GM12892 (cell line): ENCODE results near the gene AIF1.

ENCODE experiments used
- DNase-seq: peaks from one replicate; pipeline ENCODE4 v3.0.0; 2011; ENCODE audit not compliant: insufficient read length
- FAIRE-seq: peaks from 2 replicates; lab custom pipeline; 2011; peaks lifted over from hg19 to GRCh38; lab: Jason Lieb, UNC
- POLR2A ChIP-seq: IDR thresholded peaks from 2 replicates; pipeline ENCODE4 v1.6.1; 2011; ENCODE audit warnings: low read depth, low read length, control low read depth
- POLR2AphosphoS5 ChIP-seq: IDR thresholded peaks from 2 replicates; pipeline ENCODE4 v1.6.1; 2011; ENCODE audit warnings: low read depth, low read length, control low read depth
- TAF1 ChIP-seq: IDR thresholded peaks from 2 replicates; pipeline ENCODE4 v1.6.1; 2011; ENCODE audit warnings: low read depth, mild to moderate bottlenecking, control low read depth, low read length, borderline replicate concordance

AIF1 gene

DNA sequence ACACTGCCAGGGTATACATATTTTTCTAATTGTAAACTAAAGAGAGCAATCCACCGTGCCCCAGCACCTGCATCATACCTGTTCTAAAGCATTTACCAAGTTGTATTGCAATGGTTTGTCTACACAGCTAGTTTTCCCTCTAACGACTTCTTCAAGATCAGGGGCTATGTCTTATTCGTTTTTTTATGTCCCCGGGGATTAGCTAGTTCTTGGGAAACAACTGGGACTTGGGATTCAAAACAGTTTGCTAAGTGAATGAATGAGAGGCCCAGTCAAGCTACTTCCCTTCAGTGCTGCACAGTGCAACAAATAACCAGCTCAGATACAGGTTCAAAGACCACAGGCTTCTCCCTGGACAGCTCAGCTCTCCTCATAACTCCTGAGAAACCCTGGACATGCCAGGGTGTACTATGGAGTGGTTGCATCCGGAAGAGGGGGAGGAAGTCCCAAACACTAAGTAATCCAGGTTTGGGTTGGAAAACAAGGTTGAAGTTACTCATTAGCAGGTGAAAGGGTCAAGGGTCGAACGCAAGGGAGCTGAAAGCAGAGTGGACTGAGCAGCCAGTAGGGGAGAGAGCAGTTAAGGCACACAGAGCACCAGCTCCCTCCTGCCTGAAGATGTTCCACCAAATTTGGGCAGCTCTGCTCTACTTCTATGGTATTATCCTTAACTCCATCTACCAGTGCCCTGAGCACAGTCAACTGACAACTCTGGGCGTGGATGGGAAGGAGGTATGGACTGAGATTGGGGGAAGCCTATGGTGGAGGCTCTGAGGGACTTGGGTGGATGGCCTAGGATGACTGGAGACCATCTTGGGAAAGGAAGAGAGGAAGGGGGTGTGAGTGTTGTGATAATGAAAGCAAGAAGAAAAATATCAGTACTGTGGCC is 40.6 kb downstream of the AIF1 start, which contains the start of gene APOM:
TSS of gene APOM (plus strand) at position 546 of the 889 bp plus-strand sequence. CDS start at position 619, 73 bp downstream.
- DNase-seq = no peak
- TF ChIP-seq TAF1 (no peak), POLR2A (no peak), POLR2AphosphoS5 (no peak)
- FAIRE-seq = no peak

DNA sequence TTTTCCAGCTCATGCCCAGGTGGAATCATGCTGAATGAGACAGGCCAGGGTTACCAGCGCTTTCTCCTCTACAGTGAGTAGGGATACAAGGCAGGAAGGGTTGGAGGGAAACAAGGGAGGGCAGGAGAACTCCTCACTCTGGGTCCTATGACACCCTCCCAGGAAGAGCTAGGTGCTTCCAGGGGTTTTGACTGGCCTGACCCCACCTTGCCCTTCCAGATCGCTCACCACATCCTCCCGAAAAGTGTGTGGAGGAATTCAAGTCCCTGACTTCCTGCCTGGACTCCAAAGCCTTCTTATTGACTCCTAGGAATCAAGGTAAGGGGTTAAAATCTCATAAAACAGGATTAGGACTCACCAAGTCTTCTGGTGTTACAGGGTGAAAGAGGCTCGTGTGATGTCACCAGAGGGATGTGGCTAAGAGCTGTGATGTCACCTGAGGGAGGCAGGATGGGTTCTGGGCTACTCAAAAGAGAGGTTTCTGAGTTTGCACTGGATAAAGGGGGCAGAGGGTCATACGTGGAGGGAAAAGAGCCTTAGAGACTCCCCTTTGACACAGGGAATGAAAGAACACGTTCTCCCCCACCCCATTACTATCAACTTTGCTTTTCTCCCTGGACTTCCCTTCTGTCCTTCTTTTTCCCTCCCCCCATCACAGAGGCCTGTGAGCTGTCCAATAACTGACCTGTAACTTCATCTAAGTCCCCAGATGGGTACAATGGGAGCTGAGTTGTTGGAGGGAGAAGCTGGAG is 42.5 kb downstream of the AIF1 start:
- TF ChIP-seq POLR2AphosphoS5 = no peak
- no peak for TF ChIP-seq TAF1
- no peak for TF ChIP-seq POLR2A
- FAIRE-seq (no peak), DNase-seq (no peak)

- FAIRE-seq = no peak
- no peak for TF ChIP-seq TAF1
- 0 out of 2 replicates have a peak, but pooled peaks have one; percentile 17 for TF ChIP-seq POLR2AphosphoS5
- TF ChIP-seq POLR2A = no peak
- DNase-seq = no peak
Observed at GRCh38 chr6:31658158-31658688, 43.2 kb downstream of the AIF1 start.

DNA sequence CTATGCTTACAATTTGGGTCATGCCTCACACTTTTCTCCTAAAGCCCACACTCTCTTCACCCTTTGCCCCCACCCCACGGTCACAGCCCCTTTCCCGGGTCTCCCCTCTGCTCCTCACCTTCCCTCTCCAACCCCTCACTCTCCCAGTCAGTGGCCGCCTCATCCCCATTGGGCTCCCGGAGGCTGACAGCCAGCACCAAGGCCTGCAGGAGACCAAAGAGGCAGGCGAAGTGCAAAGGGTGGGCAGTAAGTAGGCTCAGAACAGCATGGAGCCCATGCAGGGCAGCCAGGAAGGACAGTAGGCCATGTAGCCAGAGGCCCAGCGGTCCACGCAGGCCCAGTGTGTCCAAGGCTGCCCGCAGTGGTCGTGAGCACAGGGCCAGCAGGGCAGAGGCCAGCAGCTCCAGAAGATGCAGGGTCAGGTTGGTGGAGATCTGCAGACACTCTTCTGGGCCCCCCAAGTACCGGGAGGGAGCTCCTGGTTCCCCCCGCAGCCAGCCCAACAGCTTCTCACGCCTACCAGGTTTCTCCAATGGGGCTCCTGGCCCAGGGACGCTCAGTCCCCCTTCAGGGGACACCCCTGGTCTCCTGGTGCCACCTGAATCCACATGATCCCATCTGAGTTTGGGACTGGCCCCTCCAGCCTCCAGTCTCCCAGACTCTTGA is 44.1 kb downstream of the AIF1 start:
- DNase-seq (no peak), FAIRE-seq (no peak)
- no peak for TF ChIP-seq POLR2A
- TF ChIP-seq TAF1 = no peak
- TF ChIP-seq POLR2AphosphoS5 = no peak

DNA sequence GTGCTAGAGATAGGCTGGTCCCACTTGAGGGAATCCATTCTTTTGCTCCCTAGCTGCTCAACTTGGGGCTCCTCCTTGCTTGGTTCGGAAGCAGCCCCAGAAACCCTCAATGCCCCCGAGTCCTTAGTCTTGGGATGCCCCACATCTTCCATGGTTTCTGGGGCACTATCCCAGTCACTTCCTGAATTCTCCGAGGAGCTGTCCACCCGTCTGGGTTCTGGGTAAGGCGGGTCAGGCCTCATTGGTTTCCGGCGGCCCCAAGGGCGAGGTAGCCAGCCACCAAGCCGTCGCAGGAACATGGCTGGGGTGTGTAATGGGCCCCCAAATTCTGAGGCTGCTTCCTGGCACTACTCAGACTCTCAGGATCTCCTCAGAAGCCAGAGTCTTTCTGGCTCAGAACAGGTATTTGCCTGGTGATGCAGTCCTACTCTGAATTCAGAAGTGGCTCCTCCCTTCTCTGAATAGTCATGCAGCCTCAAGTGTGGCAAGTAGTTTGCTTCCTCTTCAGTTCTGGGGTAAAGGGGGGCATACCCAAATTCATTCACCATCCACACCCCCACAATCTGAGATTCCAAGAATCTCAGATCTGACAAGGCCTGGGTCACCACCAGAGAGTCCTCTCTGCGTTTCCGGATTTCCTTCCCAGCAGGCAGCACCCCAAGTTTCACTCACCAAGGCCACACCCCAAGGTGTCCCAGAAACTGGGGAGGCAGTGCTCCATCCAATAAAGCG is 44.8 kb downstream of the AIF1 start:
- DNase-seq (no peak), FAIRE-seq (peak; percentile 38)
- TF ChIP-seq POLR2AphosphoS5 (no peak), POLR2A (no peak), TAF1 (no peak)

- peak; percentile 88 for TF ChIP-seq POLR2A
- TF ChIP-seq POLR2AphosphoS5 = peak; percentile 69; the same call in 1 of the 2 replicates
- peak; percentile 53; the same call in 1 of the 2 replicates for TF ChIP-seq TAF1
- FAIRE-seq (peak; percentile 80), DNase-seq (peak; percentile 84)
Observed at GRCh38 chr6:31660381-31661261, 45.6 kb downstream of the AIF1 start, which contains the start of gene C6orf47. C6orf47 (minus strand) TSS chr6:31660778; CDS start chr6:31659947, 831 bp downstream.

DNA sequence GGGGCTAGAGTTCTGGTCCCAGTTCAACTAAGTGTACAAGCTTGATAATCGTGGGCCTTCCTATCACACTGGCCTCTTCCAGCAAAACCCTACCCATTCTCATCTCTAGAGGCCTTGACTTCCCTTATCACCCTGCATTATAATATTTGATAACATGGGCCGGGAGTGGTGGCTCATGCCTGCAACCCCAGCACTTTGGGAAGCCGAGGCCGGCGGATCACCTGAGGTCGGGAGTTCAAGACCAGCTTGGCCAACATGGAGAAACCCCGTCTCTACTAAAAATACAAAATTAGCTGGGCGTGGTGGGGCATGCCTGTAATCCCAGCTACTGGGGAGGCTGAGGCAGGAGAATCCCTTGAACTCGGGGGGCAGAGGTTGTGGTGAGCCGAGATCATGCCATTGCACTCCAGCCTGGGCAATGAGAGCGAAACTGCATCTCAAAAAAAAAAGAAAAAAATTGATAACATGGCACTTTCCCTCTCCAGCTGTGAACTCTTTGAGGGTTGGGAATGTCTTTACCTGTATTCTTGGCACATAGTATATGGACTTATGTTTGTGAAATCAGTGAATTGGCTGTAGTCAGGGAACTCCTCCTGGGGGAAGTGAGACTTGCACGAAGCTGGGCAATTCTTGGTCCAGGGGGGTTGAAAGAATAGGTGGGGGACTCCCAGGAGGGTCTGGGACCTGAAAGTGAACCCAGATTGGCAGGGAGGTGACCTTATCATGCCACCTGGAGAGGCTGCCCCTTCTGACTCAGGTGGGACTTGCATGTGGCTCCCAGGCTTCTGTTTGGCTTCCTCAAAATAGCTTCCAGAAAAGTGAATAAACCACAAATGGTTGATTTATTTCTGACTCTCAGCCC is 46.5 kb downstream of the AIF1 start:
- DNase-seq (no peak), FAIRE-seq (no peak)
- TF ChIP-seq POLR2AphosphoS5 = no peak
- TF ChIP-seq POLR2A = 0 out of 2 replicates have a peak, but pooled peaks have one; percentile 1
- no peak for TF ChIP-seq TAF1

DNA sequence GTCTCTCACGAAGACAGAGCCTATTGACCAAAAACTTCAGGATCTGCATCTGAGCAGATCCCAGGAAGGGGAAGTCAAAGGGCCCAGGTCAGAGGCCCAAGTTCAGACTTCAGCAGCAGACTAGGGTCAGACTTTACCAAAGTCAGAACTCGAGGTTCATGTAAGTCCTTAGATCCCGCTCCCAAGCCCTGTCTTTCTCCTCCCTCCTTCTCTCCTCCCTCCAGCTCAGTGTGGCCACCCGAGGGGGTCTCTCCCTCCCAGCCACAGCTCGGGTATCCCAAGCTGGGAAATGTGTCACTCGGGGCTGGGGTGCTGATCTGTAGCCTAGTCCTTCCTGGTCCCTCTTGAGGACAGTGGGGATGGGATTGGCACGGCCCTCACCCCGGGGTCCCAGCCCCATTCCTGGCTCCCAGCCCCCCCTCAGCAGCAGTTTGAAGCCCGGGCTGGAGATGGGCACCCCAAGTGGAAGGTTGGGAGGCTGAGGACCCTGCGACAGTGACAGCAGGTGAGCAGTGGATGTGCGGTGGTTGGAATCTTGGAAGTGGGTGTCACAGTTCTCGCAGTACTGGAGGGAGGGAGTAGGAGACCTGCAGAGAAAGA is 47.2 kb downstream of the AIF1 start:
- TF ChIP-seq POLR2AphosphoS5 (no peak), POLR2A (no peak; the same call in 1 of the 2 replicates), TAF1 (no peak)
- FAIRE-seq (no peak), DNase-seq (no peak)
